A172 (cell line): ENCODE data around the gene NOC2L. TPM values are rescaled to one million over a fixed set of nuclear protein-coding genes. Genes with fewer than 3 reads are reported as not detected.

ENCODE experiments used
- DNase-seq: peaks from one replicate; pipeline ENCODE4 v3.0.0-alpha.2; 2015; ENCODE audit warnings: low spot score
- total RNA-seq: library from RNA; depleted of rRNA; stranded (reverse); fragments of >200 nt; shearing (Covaris generic); gene quantifications from 2 replicates; pipeline ENCODE4 v1.2.3, GENCODE V29; 2014

Gene NOC2L
- total RNA-seq, 1 experiment from 2014 or later, result 68.7 TPM

DNA sequence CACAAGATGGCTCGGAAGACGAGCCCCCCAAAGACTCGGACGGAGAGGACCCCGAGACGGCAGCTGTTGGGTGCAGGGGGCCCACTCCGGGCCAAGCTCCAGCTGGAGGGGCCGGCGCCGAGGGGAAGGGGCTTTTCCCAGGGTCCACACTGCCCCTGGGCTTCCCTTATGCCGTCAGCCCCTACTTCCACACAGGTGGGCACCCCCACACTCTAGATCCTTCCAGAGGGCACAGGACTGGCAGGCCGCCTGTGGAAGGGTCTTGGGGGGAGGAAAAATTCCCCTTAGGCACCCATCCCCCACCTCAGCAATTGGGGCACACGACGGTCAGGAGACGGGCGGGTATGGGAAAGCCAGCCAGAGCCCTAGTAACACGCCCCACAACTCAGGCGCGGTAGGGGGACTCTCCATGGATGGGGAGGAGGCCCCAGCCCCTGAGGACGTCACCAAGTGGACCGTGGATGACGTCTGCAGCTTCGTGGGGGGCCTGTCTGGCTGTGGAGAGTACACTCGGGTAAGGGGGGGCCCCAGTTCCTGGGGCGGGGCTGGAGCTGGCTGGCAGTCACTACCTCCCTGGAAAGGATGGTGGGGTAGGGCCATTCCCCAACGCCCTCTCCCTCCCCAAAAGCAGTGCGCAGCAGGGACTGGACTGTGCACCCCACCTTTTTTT lies 16.1 kb downstream of the NOC2L start:
- peak; percentile 72 for DNase-seq

DNA sequence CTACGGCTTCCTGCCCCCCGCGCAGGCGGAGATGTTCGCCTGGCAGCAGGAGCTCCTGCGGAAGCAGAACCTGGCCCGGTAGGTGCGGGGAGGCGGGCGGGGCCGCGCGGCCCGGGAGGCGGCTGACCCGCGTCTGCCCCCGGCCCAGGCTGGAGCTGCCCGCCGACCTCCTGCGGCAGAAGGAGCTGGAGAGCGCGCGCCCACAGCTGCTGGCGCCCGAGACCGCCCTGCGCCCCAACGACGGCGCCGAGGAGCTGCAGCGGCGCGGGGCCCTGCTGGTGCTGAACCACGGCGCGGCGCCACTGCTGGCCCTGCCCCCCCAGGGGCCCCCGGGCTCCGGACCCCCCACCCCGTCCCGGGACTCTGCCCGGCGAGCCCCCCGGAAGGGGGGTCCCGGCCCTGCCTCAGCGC lies 16.6 kb downstream of the NOC2L start:
- DNase-seq, result no peak

DNA sequence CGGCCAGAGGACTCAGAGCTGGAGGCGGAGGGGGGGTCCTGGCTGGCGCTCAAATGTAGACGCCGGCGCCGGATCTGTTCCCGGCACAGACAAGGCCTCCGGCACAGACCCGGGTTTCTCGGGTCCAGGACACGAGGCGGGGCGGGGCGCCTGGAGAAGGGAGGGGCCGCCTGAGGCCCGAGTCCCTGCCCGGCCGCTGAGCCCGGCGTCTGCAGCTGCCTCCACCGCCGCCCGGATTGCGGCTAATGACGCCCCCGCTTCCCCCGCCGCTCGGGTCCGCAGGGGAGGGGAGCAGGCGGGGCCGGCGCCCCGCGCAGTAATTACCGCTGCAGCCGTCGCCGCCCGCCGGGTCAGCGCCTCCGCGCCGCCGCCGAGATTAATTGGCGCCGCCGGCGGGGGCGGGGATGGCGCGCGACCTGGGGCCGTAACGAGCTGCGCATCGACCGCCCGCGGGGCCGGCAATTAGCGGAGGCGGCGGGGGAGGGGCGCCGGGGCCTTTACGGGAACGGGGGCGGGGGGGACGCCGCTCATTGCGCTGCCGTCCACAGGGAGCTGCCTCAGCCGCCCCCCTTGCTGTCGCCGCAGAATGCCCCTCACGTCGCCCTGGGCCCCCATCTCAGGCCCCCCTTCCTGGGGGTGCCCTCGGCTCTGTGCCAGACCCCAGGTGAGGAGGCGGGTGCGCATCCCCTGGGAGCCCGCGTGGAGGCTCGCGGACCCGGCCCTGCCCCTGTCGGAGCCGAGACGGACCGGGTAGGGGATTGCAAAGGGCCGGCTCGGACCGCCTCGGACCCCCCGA lies 17.3 kb downstream of the NOC2L start:
- DNase-seq, result peak; percentile 62

DNA sequence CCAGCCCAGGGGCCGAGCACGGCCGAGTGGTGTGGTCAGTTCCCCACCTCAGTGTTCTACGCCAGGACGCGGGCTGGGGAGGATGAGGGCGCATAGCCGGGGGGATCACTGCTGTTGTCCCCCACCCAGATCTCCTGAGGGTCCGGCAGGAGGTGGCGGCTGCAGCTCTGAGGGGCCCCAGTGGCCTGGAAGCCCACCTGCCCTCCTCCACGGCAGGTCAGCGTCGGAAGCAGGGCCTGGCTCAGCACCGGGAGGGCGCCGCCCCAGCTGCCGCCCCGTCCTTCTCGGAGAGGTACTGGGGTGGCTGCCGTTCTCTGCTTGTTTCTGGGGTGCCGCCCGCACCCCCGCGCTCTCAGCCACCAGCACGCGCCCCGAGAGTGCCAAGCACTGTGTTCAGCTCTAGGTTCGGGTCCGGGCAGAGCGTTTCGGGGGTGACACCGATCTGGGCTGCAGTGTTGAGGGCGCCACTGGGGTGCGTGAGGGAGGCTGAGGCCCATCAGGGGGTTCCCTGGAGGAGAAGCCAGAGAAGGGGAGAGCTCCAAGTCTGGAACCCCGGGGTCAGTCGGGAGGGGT lies 18.0 kb downstream of the NOC2L start:
- DNase-seq, result no peak

DNA sequence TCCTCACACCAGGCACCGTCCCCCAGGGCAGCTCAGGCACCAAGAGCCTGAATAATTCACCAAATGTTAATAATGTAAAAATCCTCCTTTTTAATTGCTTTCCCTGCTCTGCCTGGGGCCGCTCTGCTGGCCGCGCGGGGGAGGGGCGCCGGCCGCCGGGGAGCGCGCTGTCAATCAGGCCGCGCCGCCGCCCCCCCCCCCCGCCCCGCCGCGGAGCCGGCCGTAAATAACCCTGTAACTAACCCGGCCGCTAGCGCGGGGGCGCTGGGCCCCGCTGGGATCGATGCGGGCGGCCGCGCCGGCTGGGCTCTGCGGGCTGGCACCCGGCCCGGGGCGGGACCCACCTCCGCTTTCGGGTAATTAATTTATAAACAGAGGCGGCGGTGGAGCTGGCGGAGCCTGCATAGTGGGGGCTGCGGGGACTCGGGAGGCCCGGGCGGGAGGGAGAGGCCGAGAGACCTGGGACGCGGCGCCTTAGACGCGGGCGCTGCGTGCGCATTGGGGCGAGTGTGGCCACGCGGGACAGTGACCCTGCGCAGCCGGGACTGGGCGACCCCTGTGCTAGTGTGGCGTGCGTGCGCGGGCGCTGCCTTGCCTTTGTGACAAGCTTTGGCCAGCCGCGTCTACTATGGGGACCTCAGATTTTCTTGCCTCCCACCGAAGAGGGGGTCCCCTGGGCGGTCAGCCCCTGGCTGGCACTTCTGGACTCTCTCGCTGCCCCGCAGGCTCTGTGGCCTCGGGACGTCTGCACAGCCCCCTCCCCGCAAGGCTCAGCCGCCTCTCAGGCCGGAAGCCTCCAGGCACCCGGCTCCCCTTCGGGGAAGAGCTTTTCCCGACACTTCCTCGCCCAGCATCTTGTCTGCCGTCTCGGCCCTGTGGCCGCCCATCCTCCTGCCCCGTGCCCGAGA lies 18.7 kb downstream of the NOC2L start:
- peak; percentile 49 for DNase-seq

DNA sequence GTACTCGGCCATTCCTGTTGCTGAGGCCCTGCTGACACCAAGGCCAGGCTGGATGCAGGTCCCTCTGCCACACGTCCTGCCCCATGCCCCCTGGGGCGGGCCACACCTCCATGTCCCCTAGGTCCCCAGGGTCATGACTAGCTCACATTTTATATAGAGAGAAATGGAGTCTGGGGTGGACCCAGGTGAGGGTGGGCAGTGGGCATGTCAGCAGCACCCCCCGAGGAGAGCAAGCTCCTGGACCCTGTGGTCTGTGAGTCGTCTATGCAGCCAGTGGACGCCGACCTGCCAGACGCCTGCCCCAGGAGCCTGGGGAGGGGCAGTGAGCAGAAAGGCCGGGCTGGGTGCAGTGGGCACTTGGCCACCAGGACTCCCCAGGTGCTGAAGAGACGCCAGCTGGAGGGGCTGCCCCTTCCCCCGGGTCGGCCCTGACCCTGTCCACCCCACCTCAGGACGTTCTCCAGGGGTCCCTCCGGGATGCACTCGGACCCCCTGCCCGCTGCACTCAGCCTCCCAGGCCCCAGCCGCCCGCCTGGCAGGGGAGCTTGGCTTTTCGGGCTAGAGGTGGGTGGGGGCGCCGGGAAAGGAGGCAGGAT lies 19.4 kb downstream of the NOC2L start:
- DNase-seq, result no peak

DNA sequence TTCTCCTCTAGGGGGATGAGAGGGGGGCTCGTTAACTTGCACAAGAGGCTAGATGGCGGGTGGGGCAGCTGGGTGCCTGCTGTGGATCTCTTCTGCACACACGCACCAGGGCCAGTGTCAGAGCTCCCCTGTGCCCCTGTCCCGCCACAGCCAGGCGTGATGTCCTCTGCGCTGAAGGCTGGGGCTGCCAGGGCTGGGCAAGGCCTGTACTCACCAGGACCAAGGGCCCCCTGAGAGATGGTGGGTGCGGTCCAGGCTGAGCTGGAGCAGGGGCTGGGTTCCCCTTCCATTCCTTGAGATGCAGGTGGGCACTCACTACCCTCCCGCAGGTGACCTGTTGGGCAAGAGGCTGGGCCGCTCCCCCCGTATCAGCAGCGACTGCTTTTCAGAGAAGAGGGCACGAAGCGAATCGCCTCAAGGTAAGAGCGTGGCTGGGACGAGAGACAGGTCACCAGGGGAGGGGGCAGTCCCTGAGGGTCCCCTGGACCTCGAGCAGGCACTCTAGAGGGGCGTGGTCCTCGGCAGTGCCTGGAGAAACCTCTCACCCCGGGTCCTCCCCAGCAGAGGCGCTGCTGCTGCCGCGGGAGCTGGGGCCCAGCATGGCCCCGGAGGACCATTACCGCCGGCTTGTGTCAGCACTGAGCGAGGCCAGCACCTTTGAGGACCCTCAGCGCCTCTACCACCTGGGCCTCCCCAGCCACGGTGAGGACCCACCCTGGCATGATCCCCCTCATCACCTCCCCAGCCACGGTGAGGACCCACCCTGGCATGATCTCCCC lies 20.2 kb downstream of the NOC2L start:
- no peak for DNase-seq

DNA sequence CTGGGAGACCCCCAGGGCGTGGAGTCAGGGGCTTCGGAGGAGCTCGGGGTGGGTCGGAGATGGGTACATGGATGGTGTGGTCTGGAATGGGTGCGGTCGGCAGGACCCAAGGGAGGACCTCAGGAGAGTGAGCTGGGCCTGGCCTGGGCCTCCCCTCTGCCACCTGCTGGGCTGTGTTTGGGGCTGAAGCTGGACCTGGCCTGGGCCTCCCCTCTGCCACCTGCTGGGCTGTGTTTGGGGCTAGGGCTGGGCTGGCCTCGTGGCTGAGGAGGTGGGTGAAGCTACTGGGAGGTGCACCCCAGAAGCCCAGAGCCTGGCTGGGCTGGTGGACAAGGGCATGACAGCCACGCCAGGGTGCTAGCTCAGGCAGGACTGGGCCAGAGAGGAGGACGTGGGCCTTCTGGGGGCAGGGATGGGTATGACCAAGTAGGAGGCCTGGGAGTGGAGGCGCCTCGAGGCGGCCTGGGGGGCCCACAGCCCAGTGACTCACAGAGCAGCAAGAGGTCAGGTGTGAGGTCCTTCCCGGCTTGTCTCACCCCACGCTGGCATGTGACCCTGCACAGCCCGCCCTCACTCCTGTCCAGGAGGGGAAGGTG lies 20.9 kb downstream of the NOC2L start:
- DNase-seq, result peak; percentile 79

DNA sequence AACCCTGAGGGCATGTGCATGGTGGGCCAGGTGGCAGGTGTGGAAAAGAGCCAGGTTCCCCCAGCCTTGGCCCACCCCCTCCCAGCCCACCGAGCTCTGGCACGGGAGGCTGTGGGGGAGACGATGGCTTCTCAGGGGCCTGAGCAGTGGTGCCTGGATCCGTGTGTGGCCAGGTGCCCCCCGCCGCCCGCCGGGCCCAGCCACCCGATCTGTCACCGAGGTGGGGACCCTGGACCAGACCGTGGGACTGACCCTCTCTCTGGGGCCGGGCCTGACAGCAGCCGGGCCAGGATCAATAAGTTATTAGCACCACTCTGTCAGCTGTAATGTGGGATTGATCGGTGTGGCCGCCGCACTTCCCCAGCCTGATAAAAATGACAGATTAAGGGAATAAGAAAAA lies 21.5 kb downstream of the NOC2L start:
- no peak for DNase-seq

DNA sequence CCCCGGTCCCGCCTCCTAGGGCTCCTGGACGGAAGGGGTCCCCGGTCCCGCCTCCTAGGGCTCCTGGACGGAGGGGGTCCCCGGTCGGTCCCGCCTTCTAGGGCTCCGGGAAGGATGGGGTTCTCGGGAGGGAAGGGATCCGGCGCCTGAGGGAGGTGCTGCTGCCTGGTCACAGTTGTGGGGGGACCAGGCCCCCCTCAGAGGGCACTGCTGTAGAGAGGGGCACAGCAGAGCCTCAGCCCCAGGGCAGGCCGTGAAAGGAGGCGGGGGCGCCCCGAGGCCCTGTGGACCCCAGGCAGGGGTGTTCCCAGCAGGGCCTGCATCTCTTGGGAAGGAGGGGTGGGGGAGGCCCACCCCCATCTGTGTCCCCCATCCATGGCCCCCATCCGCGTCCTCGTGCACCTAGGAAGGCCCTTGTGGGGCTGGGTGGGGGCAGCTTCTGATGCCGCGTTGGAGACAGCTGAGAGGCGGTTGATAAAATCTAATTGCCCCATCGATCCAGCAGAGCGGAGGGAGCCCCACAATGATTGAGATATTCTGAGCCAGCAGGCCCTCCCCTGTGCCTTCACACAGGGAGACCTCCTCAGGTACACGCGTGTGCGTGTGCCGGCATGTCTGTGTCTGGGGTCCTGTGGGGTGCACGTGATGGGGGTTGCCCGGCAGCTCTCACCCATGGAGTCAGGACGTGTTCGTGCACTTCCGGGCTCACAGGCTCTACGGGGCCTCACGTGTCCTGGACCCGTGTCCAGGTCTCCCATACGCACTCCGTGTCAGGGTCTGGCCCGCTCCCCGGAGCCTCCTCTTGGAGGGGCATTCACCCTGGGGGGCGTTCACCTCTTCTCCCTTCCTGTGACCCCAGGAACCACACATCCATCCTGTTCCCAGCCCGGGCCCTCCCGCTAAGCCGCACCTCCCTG lies 22.4 kb downstream of the NOC2L start:
- DNase-seq, result no peak

DNA sequence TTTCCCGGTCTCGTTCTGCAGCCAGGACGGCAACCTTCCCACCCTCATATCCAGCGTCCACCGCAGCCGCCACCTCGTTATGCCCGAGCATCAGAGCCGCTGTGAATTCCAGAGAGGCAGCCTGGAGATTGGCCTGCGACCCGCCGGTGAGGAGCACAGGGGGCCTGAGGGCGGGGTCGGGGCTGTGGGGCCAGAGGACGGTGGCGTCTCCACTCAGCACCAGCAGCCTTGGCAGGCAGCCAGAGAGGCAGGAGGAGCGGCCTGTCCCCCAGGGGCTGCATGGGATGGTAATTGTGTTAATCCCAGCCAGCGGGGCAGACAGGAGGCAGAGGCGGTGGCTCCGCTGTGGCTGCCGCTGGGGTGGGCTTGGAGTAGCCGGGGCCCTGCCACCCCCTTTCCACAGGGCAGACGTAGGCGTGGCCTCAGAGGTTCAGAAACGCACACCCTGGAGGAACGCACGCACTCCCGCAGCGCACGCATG lies 23.3 kb downstream of the NOC2L start:
- no peak for DNase-seq

DNA sequence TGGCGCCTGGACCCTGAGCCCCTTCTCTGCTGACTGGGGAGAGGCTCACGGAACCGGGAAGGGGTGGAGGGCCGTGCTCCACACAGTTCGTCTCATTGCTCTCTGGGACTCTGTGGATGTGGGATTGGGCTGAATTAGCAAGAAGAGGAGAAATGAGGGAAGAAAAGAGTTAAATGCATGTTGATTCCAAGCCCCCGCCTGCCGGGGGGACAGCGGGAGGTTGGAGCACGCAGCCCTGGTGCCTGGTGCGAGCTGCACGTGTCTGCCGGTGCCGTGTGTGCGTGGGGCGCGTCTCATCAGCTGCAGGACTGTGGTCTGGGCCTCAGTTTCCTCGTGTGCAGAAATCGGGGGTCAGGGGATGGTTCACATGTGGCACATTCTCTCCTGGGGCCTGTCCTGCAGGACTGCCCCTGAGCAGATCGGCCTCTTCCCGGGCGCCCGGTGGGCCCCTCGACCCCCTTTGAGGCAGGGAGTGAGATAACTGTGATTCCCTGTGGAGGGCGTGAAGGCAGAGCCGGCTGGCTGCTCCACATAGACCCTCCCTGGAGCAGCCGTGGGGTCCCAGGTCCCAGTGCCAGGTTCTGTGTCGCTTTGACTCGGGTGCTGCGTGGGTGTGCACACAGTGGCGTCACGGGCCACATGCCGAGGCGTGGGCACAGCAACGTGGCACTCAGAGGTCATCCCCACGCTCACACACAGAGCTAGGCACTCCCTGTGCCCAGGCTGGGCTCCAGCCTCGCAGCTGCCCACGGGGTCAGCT lies 23.9 kb downstream of the NOC2L start:
- DNase-seq, result no peak

DNA sequence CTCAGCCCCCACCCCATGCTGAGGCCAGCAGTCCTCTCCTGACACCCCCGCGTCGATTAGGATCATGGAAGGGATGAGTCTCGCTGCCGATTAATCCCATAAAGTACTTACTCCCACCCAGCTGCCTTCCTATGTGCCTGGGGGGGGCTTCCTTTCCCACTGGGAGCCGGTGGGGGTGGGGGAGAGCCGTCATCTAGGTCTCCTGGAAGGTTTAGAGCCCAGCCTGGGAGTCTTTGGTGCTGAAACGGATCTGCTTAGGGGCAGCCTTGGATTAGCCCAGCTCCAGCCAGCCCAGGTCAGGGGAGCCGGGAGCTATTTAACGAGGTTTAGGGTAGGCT lies 25.5 kb downstream of the NOC2L start:
- no peak for DNase-seq

DNA sequence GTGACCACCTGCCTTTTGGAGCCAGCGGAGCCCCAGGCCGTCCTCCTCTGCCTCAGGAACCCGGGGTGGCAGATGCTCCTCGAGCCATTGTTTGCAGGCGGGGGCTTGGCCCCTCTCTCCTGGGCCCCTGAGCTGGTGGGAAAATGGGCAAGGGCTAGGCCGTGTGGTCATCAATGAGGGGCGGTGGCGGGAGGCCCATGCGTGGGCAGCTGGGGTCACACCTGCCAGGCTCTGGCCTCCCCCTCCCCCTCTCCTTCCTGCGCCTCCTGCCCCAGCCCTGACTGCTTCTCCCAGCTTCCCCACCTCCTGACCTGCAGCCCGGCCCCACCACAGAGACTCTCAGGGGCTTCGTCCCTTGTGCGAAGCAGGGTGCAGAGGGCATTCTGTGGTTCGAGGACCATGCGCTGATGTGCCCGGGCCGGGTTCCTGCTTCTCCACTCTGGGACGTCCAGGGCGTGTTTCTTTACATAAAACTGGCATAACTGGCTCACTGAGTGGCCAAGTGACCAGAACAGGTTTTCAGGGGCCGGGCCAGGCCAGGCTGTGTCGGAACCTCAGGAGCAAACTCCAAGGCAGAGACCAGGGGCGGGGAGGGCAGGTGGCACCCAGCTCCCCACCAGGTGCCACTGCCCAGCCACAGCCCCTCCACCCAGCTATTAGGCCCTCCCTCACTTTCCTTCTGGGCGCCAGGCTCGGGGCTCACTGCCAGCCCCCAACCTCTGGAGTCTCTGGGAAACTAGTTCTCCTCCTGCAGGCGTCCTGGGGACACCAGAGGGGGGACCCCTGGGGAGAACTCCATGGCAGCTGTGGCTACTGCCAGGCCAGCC lies 26.1 kb downstream of the NOC2L start:
- no peak for DNase-seq

DNA sequence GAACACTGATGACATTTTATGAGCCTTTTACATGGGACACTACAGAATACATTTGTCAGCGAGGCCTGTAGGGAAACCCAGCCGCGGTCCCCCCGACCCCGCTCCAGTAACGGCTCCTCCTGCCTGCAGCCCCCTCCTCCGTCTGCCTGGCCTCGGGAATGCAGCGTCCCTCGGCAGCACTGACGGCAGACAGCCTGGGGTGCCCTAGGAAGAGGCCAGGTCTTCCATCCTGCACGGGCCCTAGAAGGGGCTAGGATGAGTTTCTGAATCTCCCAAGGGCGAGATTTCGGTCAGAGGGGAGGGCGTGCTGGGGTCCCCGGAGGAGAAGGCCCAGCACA lies 26.9 kb downstream of the NOC2L start:
- no peak for DNase-seq

DNA sequence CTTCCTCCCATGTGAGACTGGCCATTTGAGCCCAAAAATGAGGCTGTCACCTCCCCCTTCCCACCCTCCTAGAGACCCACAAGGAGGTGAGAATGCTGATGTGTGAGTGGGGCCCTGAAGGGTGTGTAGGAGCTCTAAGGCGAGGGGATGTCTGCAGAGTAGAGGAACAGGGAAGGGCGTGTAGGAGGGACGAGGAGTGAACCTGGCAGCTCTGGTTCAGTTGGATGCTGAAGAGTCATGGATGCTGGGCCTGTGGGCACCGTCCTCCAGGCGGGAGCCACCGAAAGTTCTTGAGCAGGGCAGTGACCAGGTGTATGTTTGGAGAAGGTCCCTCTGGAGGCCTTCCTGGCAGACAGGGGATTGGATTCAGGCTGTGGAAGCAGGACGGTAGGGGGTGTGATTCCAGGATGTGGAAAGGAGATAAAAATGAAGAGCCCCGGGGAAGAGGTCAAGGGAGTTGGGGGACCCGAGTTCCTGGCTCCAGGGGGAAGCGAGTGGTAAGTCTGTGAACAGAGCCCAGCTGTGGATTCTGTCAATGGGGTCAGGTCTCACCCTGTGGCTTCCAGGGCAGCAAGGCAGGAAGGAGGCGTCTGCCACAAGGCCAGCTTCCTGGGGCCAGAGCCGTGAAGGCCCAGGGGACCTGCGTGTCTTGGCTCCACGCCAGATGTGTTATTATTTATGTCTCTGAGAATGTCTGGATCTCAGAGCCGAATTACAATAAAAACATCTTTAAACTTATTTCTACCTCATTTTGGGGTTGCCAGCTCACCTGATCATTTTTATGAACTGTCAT lies 27.5 kb downstream of the NOC2L start:
- DNase-seq, result no peak

DNA sequence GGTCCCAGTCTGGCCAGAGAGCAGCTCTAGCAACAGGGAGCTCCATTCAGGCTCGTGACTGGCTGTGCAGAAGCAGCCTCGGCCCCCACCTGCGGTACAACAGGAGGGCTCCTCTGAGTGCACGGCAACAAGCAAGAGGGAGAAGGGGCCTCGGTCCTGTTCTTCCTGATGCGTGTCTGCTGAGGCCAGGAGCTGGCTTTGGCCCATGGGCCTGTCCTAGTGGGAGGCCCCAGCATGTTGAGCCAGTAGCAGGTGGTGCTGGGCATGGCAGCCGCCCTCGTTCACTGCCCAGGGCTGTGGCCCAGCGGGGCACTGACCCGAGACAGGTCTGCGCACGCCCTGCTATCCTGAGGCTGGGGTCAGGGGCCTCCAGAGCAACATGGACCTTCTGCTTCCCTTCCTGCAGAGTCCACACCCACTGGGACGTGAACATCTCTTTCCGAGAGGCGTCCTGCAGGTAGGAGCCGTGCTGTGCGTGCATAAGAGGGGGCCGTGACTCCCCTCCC lies 28.4 kb downstream of the NOC2L start:
- DNase-seq, result no peak
